Caco-2 (cell line): ENCODE measurements around the gene NFKB2. TPM values are rescaled to one million over a fixed set of nuclear protein-coding genes. Genes with fewer than 3 reads are reported as not detected.
A peak's percentile ranks its signal among the peaks of the same experiment; 100 is the strongest.

Experiments
- Bru-seq: library from RNA; stranded (reverse); fragments of 400-500 nt; gene quantifications from one replicate; lab custom pipeline; 2021; lab: Mats Ljungman, UMichigan
- BruChase-seq, 2 experiments: library from RNA; stranded (reverse); fragments of 400-500 nt; gene quantifications; one replicate each; lab custom pipeline; 2021; lab: Mats Ljungman, UMichigan
- BruUV-seq: library from RNA; stranded (reverse); fragments of 400-500 nt; replicated peaks from 2 replicates; lab custom pipeline; 2021; lab: Mats Ljungman, UMichigan
- CTCF ChIA-PET: fragments of 300-600 bp; sonication (Branson Sonifier 250); formaldehyde crosslinking; loops from one replicate; lab custom pipeline; 2022; ENCODE audit warnings: antibody characterized with exemption; lab: Charles Lee
- POLR2A ChIA-PET: fragments of 300-600 bp; sonication (Branson Sonifier 250); formaldehyde crosslinking; loops from one replicate; lab custom pipeline; 2022; ENCODE audit warnings: antibody characterized with exemption; lab: Charles Lee
- DNase-seq, 2 experiments: peaks; one replicate each; pipeline versions ENCODE4 v3.0.0 to v3.0.0-alpha.2; 2020 to 2022
- H3K27me3 ChIP-seq: replicated peaks from 2 replicates; pipeline ENCODE4 v1.6.0; 2011; ENCODE audit warnings: low read length; ENCODE audit not compliant: control insufficient read depth, insufficient read depth
- H3K36me3 ChIP-seq: 2 replicates; pipeline ENCODE4 v1.5.1; 2011; ENCODE audit warnings: low read length; ENCODE audit not compliant: control insufficient read depth, insufficient read depth
- H3K4me1 ChIP-seq: fragments of 250-450 bp; sonication (Bioruptor Pico); 2 replicates; pipeline ENCODE4 v1.5.1; 2020; ENCODE audit warnings: mild to moderate bottlenecking
- H3K4me3 ChIP-seq: 2 replicates; pipeline ENCODE4 v1.5.1; 2011; ENCODE audit warnings: low read depth, mild to moderate bottlenecking, control low read depth, low read length
- H3K9me3 ChIP-seq: fragments of 250-450 bp; sonication (Bioruptor Pico); 2 replicates; pipeline ENCODE4 v1.5.1; 2020; ENCODE audit warnings: mild to moderate bottlenecking, moderate library complexity
- H3K27ac Mint-ChIP-seq: one replicate; pipeline ENCODE4 v1.8.0; 2022; ENCODE audit warnings: mixed read lengths; ENCODE audit not compliant: unreplicated experiment
- H3K27me3 Mint-ChIP-seq: one replicate; pipeline ENCODE4 v1.8.0; 2022; ENCODE audit warnings: mixed read lengths; ENCODE audit not compliant: insufficient read depth, unreplicated experiment
- H3K36me3 Mint-ChIP-seq: one replicate; pipeline ENCODE4 v1.8.0; 2022; ENCODE audit warnings: mild to moderate bottlenecking, mixed read lengths; ENCODE audit not compliant: insufficient read depth, unreplicated experiment
- H3K4me1 Mint-ChIP-seq: one replicate; pipeline ENCODE4 v1.8.0; 2022; ENCODE audit warnings: low read depth, mixed read lengths; ENCODE audit not compliant: unreplicated experiment
- H3K4me3 Mint-ChIP-seq: one replicate; pipeline ENCODE4 v1.8.0; 2022; ENCODE audit warnings: mild to moderate bottlenecking, moderate library complexity, mixed read lengths; ENCODE audit not compliant: unreplicated experiment
- H3K9me3 Mint-ChIP-seq: one replicate; pipeline ENCODE4 v1.8.0; 2022; ENCODE audit warnings: mixed read lengths; ENCODE audit not compliant: unreplicated experiment
- CTCF ChIP-seq, 2 experiments: fragments of 200-600 bp in 1 of 2; IDR thresholded peaks; 1 replicate in 1 of 2; 2 replicates in 1 of 2; pipeline versions ENCODE4 v1.5.1 to v1.8.0; 2011 to 2022; ENCODE audit warnings: antibody characterized with exemption in 1 of 2, control low read depth in 1 of 2, inconsistent platforms in 1 of 2, low read depth in 1 of 2, low read length in 1 of 2, mild to moderate bottlenecking in 1 of 2, moderate library complexity in 1 of 2; ENCODE audit not compliant: insufficient read depth in 1 of 2, severe bottlenecking in 1 of 2, unreplicated experiment in 1 of 2
- intact Hi-C: fragments of 100-400 bp; cut with micrococcal nuclease; formaldehyde crosslinking; loops from one replicate; pipeline ENCODE4 v1.10.0; 2022; ENCODE audit not compliant: unreplicated experiment
- long read RNA-seq: library from polyadenylated mRNA; stranded (forward); transcript quantifications from one replicate; pipeline ENCODE4 v2.0.0, GENCODE V29; 2022
- total RNA-seq: library from RNA; stranded (reverse); gene quantifications from 2 replicates; pipeline ENCODE4 v1.2.3, GENCODE V29; 2022

The NFKB2 gene
- total RNA-seq (35.1 and 36.5 TPM in 2 replicates), Bru-seq, nascent RNA (percentile 54 among the genes with signal in this experiment), BruChase-seq, experiment 1, labeled RNA remaining after a 2-hour chase (percentile 62 among the genes with signal in this experiment), BruChase-seq, experiment 2, labeled RNA remaining after a 6-hour chase (percentile 81 among the genes with signal in this experiment)
- long read RNA-seq, transcript NFKB2-204 (23 exons, 3,416 nt) = major isoform, 11 of 40 reads
- long read RNA-seq, partial matches to known transcripts = 15 of 40 reads
- long read RNA-seq, other reads (novel, unspliced or antisense) = 13 of 40 reads

- DNase-seq = peak; percentile 87 to 92
- Mint-ChIP-seq H3K4me3 (peak within 1 kb of the TSS; percentile 90), H3K4me1 (peaks cover 9% of the 10 kb centered on the region), H3K27me3 (no peaks in the 10 kb centered on the region), H3K9me3 (no peaks in the 10 kb centered on the region), H3K27ac (peak within 1 kb of the TSS; percentile 90), H3K36me3 (peaks cover 22% of the 10 kb centered on the region)
- peak within 1 kb of the TSS; percentile 75 for H3K4me3 ChIP-seq
- intact Hi-C loops = loop anchor here (2.0 kb wide), 1 partner anchor 165 kb away; no protein-coding TSS in a partner anchor
- TF ChIP-seq CTCF (IDR thresholded peaks at IDR 0.05; ENCODE audit: insufficient read depth in 1 of 2, low read depth in 1 of 2, low read length in 1 of 2, severe bottlenecking in 1 of 2, unreplicated experiment in 1 of 2) = no peak
- TSS peak; percentile 43 for BruUV-seq
- ChIA-PET CTCF (interaction anchor here (0.6 to 3.7 kb wide), 19 partner anchors 8 to 385 kb away, joined by 3 to 28 read pairs (median 4); partner anchors contain the start of genes FBXL15, GBF1, PITX3 and SUFU), POLR2A (interaction anchor here (0.6 to 1.1 kb wide), 5 partner anchors 9 to 166 kb away, joined by 3 to 6 read pairs (median 4); partner anchors contain the start of genes ACTR1A and CUEDC2)
- H3K4me1 ChIP-seq = peaks cover 20% of the 10 kb centered on the region
- H3K27me3 ChIP-seq = no peaks in the 10 kb centered on the region
- H3K9me3 ChIP-seq = no peaks in the 10 kb centered on the region
- H3K36me3 ChIP-seq = no peaks in the 10 kb centered on the region
These were observed at the start of gene NFKB2 for GRCh38 chr10:102395400-102396316. Gene NFKB2, plus strand, starts transcription at chr10:102395705. Its CDS starts 255 bp downstream, at chr10:102395960.

- Mint-ChIP-seq H3K9me3 (no peaks in the 10 kb centered on the region), H3K4me3 (no peak overlapping the region), H3K4me1 (no peaks in the 10 kb centered on the region), H3K27me3 (no peaks in the 10 kb centered on the region), H3K36me3 (peaks cover 70% of the 10 kb centered on the region), H3K27ac (no peak overlapping the region)
- no peak overlapping the region for H3K4me3 ChIP-seq
- POLR2A ChIA-PET = no interaction called here
- BruUV-seq = no TSS peak
- no peaks in the 10 kb centered on the region for H3K9me3 ChIP-seq
- H3K4me1 ChIP-seq = no peaks in the 10 kb centered on the region
- intact Hi-C loops = loop anchor here (1.0 to 5.0 kb wide), 3 partner anchors 100 to 178 kb away; partner anchors contain the start of gene GBF1
- peak; percentile 63 to 68 for DNase-seq
- peaks cover 2% of the 10 kb centered on the region; the same call in 1 of the 2 replicates for H3K36me3 ChIP-seq
- TF ChIP-seq CTCF (IDR thresholded peaks at IDR 0.05; ENCODE audit: insufficient read depth in 1 of 2, low read depth in 1 of 2, low read length in 1 of 2, severe bottlenecking in 1 of 2, unreplicated experiment in 1 of 2) = peak; percentile 47 to 71
- CTCF ChIA-PET = interaction anchor here (0.6 to 2.4 kb wide), 15 partner anchors 14 to 178 kb away, joined by 3 to 86 read pairs (median 4); partner anchors contain the start of genes ELOVL3 and GBF1
- H3K27me3 ChIP-seq = no peaks in the 10 kb centered on the region
These were observed 48.2 kb upstream of the NFKB2 start for GRCh38 chr10:102347236-102347828.
